ENCODE measurements around the gene PKNOX2.

PKNOX2 gene

DNA sequence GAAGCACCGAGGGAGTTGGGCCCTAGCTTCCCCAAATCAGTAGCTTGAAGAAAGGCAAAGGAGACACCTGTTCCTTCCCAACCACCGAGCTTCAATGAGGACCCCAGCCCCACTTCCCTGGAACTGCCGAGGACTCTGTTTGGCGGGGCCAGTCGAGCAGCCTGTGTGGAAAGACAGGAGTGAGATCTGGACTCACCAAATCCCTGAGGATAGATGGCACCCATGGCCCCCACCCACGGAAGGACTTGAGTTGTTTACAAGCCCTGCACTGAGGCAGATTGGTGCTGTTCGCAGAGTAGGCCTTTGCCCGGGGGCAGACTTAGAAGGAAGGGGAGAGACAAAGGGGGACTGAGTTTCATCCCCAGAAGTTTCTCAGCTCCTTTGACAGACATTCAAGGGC is 266.9 kb downstream of the PKNOX2 start:
- DNase-seq (ENCODE audit: low read depth in 1 of 2, low spot score in 1 of 2), result no peak
- Histone ChIP-seq H3K4me3 (replicated peaks; ENCODE audit: insufficient read depth, low read length) (no peak overlapping the region), H3K27ac (replicated peaks) (no peak overlapping the region), H3K27me3 (ENCODE audit: insufficient read depth, poor library complexity, severe bottlenecking) (no peaks in the 10 kb centered on the region)
- TF ChIP-seq, protein P1, sequence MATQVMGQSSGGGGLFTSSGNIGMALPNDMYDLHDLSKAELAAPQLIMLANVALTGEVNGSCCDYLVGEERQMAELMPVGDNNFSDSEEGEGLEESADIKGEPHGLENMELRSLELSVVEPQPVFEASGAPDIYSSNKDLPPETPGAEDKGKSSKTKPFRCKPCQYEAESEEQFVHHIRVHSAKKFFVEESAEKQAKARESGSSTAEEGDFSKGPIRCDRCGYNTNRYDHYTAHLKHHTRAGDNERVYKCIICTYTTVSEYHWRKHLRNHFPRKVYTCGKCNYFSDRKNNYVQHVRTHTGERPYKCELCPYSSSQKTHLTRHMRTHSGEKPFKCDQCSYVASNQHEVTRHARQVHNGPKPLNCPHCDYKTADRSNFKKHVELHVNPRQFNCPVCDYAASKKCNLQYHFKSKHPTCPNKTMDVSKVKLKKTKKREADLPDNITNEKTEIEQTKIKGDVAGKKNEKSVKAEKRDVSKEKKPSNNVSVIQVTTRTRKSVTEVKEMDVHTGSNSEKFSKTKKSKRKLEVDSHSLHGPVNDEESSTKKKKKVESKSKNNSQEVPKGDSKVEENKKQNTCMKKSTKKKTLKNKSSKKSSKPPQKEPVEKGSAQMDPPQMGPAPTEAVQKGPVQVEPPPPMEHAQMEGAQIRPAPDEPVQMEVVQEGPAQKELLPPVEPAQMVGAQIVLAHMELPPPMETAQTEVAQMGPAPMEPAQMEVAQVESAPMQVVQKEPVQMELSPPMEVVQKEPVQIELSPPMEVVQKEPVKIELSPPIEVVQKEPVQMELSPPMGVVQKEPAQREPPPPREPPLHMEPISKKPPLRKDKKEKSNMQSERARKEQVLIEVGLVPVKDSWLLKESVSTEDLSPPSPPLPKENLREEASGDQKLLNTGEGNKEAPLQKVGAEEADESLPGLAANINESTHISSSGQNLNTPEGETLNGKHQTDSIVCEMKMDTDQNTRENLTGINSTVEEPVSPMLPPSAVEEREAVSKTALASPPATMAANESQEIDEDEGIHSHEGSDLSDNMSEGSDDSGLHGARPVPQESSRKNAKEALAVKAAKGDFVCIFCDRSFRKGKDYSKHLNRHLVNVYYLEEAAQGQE (IDR thresholded peaks at IDR 0.05; ENCODE audit: insufficient replicate concordance, low read depth), result no peak
- TF ChIP-seq POLR2AphosphoS5 (IDR thresholded peaks at IDR 0.05; ENCODE audit: low read depth) (no peak), GABPA (IDR thresholded peaks at IDR 0.05; ENCODE audit: low read depth) (no peak), SPI1 (IDR thresholded peaks at IDR 0.05; ENCODE audit: borderline replicate concordance, low read depth) (no peak)
- TF ChIP-seq, protein P2, sequence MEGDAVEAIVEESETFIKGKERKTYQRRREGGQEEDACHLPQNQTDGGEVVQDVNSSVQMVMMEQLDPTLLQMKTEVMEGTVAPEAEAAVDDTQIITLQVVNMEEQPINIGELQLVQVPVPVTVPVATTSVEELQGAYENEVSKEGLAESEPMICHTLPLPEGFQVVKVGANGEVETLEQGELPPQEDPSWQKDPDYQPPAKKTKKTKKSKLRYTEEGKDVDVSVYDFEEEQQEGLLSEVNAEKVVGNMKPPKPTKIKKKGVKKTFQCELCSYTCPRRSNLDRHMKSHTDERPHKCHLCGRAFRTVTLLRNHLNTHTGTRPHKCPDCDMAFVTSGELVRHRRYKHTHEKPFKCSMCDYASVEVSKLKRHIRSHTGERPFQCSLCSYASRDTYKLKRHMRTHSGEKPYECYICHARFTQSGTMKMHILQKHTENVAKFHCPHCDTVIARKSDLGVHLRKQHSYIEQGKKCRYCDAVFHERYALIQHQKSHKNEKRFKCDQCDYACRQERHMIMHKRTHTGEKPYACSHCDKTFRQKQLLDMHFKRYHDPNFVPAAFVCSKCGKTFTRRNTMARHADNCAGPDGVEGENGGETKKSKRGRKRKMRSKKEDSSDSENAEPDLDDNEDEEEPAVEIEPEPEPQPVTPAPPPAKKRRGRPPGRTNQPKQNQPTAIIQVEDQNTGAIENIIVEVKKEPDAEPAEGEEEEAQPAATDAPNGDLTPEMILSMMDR (IDR thresholded peaks at IDR 0.05; ENCODE audit: insufficient read depth, low read length), result no peak

DNA sequence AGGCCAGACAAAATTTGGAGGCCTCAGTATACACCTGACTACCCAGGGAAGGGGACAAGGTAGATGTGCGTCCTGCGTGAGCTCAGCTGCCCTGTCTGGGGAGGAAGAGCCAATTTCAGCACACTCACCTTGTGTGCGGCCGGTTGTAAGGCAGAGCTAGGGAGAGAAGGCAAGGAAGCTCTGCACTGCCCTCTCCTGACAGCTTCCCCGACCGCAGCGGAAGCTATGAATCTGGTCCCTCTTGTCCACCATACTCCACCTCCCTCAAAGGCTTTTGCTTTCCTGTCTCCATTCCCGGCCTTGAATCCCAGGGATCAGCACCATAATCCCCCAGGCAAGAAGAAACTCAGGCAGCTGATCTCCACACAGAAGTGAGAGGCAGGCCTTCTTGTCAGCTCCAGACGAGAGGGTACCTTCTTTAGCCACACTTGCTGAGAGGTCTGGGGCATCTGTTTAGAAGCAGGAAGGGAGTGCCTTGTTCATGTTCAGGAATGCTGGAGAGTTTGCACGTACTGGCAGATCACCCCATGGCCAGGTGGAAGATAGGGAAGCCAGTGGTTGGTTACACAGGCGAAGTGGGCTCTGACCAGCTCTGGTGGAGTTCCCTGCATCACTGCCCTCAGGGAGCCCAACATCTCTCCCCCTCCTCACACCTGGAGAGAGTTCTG is 269.0 kb downstream of the PKNOX2 start:
- DNase-seq (ENCODE audit: low read depth in 1 of 2, low spot score in 1 of 2), result peak; percentile 4 to 44
- no peaks in the 10 kb centered on the region for H3K27me3 ChIP-seq (ENCODE audit: insufficient read depth, poor library complexity, severe bottlenecking)
- no peak overlapping the region for H3K27ac ChIP-seq (replicated peaks)
- no peak overlapping the region for H3K4me3 ChIP-seq (replicated peaks; ENCODE audit: insufficient read depth, low read length)
- TF ChIP-seq, protein P2 (IDR thresholded peaks at IDR 0.05; ENCODE audit: insufficient read depth, low read length), result peak; percentile 50
- no peak; the same call in 1 of the 2 replicates for TF ChIP-seq SPI1 (IDR thresholded peaks at IDR 0.05; ENCODE audit: borderline replicate concordance, low read depth)

DNA sequence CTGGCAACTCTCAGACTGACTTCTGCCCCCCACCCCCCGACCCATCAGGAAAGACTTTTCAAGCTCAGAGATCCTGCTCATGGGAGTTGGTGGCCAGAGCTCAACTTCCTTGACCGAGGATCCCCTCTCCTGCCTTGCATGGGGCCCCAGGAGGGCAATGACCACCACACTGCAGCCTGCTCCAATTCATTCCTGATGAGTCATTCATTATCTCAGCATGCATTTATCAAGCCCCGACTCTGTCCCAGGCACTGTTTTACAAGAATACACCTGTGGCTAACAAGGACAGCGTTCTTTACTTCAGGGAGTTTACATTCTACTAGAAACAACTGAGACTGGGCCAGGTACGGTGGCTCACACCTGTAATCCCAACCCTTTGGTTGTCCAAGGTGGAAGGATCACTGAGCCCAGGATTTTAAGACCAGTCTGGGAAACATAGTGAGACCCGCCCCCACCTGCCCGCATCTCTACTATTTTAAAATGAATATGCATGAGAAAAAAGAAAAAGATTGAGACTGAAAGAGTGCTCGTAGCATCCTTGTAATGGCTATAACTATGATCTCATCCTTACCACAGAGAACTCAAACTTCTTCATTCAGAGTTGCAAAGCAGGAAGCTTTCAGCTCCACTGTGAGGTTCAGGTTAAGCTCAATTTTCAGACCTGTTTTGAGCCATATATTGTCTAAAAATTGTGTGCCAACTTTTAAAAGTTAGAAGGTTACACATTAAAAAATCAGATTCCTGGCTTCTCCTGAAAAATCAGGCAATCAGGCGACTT is 271.1 kb downstream of the PKNOX2 start:
- H3K27ac ChIP-seq (replicated peaks), result no peak overlapping the region
- no peak for DNase-seq (ENCODE audit: low read depth in 1 of 2, low spot score in 1 of 2)
- no peaks in the 10 kb centered on the region for H3K27me3 ChIP-seq (ENCODE audit: insufficient read depth, poor library complexity, severe bottlenecking)
- no peak overlapping the region for H3K4me3 ChIP-seq (replicated peaks; ENCODE audit: insufficient read depth, low read length)
- TF ChIP-seq, protein P2 (IDR thresholded peaks at IDR 0.05; ENCODE audit: insufficient read depth, low read length), result no peak
- no peak for TF ChIP-seq SPI1 (IDR thresholded peaks at IDR 0.05; ENCODE audit: borderline replicate concordance, low read depth)
- no peak for TF ChIP-seq POLR2AphosphoS5 (IDR thresholded peaks at IDR 0.05; ENCODE audit: low read depth)

DNA sequence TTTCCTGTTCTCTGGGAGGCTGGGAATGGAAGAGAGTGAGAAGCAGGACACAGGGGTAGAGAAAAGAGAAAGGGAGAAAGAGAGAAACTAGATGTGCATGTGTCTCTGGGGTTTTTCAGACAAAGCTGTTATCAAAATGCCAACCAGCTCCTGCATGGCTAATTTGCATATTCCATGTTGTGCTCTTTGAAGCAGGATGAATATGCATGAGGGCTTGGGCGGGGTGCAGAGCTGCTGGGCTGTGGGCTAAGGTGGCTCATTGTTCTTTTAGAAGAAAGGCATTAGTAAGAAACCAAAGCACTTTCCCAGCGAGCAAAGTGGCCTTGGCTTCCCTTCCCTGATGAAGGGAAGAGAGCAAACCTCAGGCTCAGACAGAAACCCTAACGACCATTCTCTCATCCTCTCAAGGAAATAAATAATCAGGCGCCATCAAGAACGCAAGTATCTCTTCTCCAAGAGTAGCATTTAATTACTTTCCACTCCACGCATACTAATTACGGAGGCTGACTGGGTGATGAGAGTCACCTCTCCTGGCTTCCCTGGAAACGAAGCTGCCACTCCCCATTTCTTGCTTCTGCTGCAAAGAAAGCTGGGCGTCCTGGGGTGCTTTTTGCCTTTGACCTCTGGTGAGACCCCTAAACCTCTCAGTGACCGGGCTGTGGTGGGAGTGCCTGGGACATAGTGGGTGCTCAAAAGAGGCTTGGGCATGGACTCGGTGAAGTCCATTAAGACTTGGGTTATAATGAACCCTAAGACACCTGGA is 277.3 kb downstream of the PKNOX2 start:
- Histone ChIP-seq H3K27ac (replicated peaks) (no peak overlapping the region), H3K4me3 (replicated peaks; ENCODE audit: insufficient read depth, low read length) (no peak overlapping the region), H3K27me3 (ENCODE audit: insufficient read depth, poor library complexity, severe bottlenecking) (peaks cover 3% of the 10 kb centered on the region)
- DNase-seq (ENCODE audit: low read depth in 1 of 2, low spot score in 1 of 2), result no peak
- TF ChIP-seq POLR2AphosphoS5 (IDR thresholded peaks at IDR 0.05; ENCODE audit: low read depth) (no peak), SPI1 (IDR thresholded peaks at IDR 0.05; ENCODE audit: borderline replicate concordance, low read depth) (no peak), GABPA (IDR thresholded peaks at IDR 0.05; ENCODE audit: low read depth) (no peak)
- TF ChIP-seq, protein P1 (IDR thresholded peaks at IDR 0.05; ENCODE audit: insufficient replicate concordance, low read depth), result no peak
- TF ChIP-seq, protein P2 (IDR thresholded peaks at IDR 0.05; ENCODE audit: insufficient read depth, low read length), result no peak
